Caco-2 (cell line): Measurements from ENCODE around the gene ATP6V0B. TPM values are rescaled to one million over a fixed set of nuclear protein-coding genes. Genes with fewer than 3 reads are reported as not detected.
A peak's percentile ranks its signal among the peaks of the same experiment; 100 is the strongest.

Experiments used
- BruUV-seq: library from RNA; stranded (reverse); fragments of 400-500 nt; replicated peaks from 2 replicates; lab custom pipeline; 2021; lab: Mats Ljungman, UMichigan
- CTCF ChIA-PET: fragments of 300-600 bp; sonication (Branson Sonifier 250); formaldehyde crosslinking; loops from one replicate; lab custom pipeline; 2022; ENCODE audit warnings: antibody characterized with exemption; lab: Charles Lee
- POLR2A ChIA-PET: fragments of 300-600 bp; sonication (Branson Sonifier 250); formaldehyde crosslinking; loops from one replicate; lab custom pipeline; 2022; ENCODE audit warnings: antibody characterized with exemption; lab: Charles Lee
- DNase-seq, 2 experiments: peaks; one replicate each; pipeline versions ENCODE4 v3.0.0 to v3.0.0-alpha.2; 2020 to 2022
- H3K27me3 ChIP-seq: replicated peaks from 2 replicates; pipeline ENCODE4 v1.6.0; 2011; ENCODE audit warnings: low read length; ENCODE audit not compliant: control insufficient read depth, insufficient read depth
- H3K36me3 ChIP-seq: 2 replicates; pipeline ENCODE4 v1.5.1; 2011; ENCODE audit warnings: low read length; ENCODE audit not compliant: control insufficient read depth, insufficient read depth
- H3K4me1 ChIP-seq: fragments of 250-450 bp; sonication (Bioruptor Pico); 2 replicates; pipeline ENCODE4 v1.5.1; 2020; ENCODE audit warnings: mild to moderate bottlenecking
- H3K4me3 ChIP-seq: 2 replicates; pipeline ENCODE4 v1.5.1; 2011; ENCODE audit warnings: low read depth, mild to moderate bottlenecking, control low read depth, low read length
- H3K9me3 ChIP-seq: fragments of 250-450 bp; sonication (Bioruptor Pico); 2 replicates; pipeline ENCODE4 v1.5.1; 2020; ENCODE audit warnings: mild to moderate bottlenecking, moderate library complexity
- H3K27ac Mint-ChIP-seq: one replicate; pipeline ENCODE4 v1.8.0; 2022; ENCODE audit warnings: mixed read lengths; ENCODE audit not compliant: unreplicated experiment
- H3K27me3 Mint-ChIP-seq: one replicate; pipeline ENCODE4 v1.8.0; 2022; ENCODE audit warnings: mixed read lengths; ENCODE audit not compliant: insufficient read depth, unreplicated experiment
- H3K36me3 Mint-ChIP-seq: one replicate; pipeline ENCODE4 v1.8.0; 2022; ENCODE audit warnings: mild to moderate bottlenecking, mixed read lengths; ENCODE audit not compliant: insufficient read depth, unreplicated experiment
- H3K4me1 Mint-ChIP-seq: one replicate; pipeline ENCODE4 v1.8.0; 2022; ENCODE audit warnings: low read depth, mixed read lengths; ENCODE audit not compliant: unreplicated experiment
- H3K4me3 Mint-ChIP-seq: one replicate; pipeline ENCODE4 v1.8.0; 2022; ENCODE audit warnings: mild to moderate bottlenecking, moderate library complexity, mixed read lengths; ENCODE audit not compliant: unreplicated experiment
- H3K9me3 Mint-ChIP-seq: one replicate; pipeline ENCODE4 v1.8.0; 2022; ENCODE audit warnings: mixed read lengths; ENCODE audit not compliant: unreplicated experiment
- CTCF ChIP-seq, 2 experiments: fragments of 200-600 bp in 1 of 2; IDR thresholded peaks; 1 replicate in 1 of 2; 2 replicates in 1 of 2; pipeline versions ENCODE4 v1.5.1 to v1.8.0; 2011 to 2022; ENCODE audit warnings: antibody characterized with exemption in 1 of 2, control low read depth in 1 of 2, inconsistent platforms in 1 of 2, low read depth in 1 of 2, low read length in 1 of 2, mild to moderate bottlenecking in 1 of 2, moderate library complexity in 1 of 2; ENCODE audit not compliant: insufficient read depth in 1 of 2, severe bottlenecking in 1 of 2, unreplicated experiment in 1 of 2
- intact Hi-C: fragments of 100-400 bp; cut with micrococcal nuclease; formaldehyde crosslinking; loops from one replicate; pipeline ENCODE4 v1.10.0; 2022; ENCODE audit not compliant: unreplicated experiment
- total RNA-seq: library from RNA; stranded (reverse); gene quantifications from 2 replicates; pipeline ENCODE4 v1.2.3, GENCODE V29; 2022

The ATP6V0B gene
- total RNA-seq, 1 experiment from 2014 or later: 91.2 TPM

DNA sequence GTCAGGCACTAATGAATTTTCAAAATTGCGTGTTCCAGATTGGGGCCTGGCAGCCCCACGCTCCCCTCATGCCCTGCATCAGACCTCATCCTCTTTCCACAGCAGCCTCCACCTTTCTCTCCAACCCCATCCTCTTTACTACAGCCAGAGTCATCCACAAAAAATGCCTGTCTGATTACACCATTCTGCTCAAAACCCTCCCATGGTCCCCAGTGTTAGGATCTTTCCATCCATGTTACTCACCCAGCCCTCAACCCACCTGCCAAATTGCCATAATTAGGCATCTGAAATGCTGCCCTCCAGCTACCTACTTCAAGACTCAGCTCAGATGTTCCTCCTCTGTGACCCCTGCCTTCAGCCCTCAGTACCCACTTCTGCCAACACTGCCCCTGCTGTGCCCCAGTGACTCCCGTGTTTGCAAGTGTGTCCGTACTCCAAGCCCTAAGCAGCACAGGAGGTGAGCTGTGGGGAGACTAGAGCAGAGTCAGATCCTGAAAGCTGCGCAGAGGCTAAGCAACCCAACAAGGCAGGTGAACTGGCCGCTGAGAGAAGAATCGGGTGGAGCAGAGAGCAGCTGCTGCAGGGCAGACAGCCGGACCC is 41.9 kb upstream of the ATP6V0B start:
- no peaks in the 10 kb centered on the region for H3K36me3 Mint-ChIP-seq
- POLR2A ChIA-PET: no interaction called here
- BruUV-seq: no TSS peak
- Histone ChIP-seq H3K4me3 (peak overlapping the region; percentile 37), H3K36me3 (no peaks in the 10 kb centered on the region), H3K27me3 (no peaks in the 10 kb centered on the region), H3K4me1 (peaks cover 9% of the 10 kb centered on the region), H3K9me3 (no peaks in the 10 kb centered on the region)
- H3K27ac Mint-ChIP-seq: no peak overlapping the region
- H3K4me3 Mint-ChIP-seq: peak overlapping the region; percentile 61
- TF ChIP-seq CTCF (IDR thresholded peaks at IDR 0.05; ENCODE audit: insufficient read depth in 1 of 2, low read depth in 1 of 2, low read length in 1 of 2, severe bottlenecking in 1 of 2, unreplicated experiment in 1 of 2): no peak
- DNase-seq: no peak
- no peaks in the 10 kb centered on the region for H3K27me3 Mint-ChIP-seq
- no peaks in the 10 kb centered on the region for H3K4me1 Mint-ChIP-seq
- H3K9me3 Mint-ChIP-seq: no peaks in the 10 kb centered on the region
- CTCF ChIA-PET: interaction anchor here (0.5 to 1.2 kb wide), 2 partner anchors 114 to 169 kb away, joined by 4 to 8 read pairs; no protein-coding TSS in a partner anchor
- intact Hi-C loops: no loop called here

DNA sequence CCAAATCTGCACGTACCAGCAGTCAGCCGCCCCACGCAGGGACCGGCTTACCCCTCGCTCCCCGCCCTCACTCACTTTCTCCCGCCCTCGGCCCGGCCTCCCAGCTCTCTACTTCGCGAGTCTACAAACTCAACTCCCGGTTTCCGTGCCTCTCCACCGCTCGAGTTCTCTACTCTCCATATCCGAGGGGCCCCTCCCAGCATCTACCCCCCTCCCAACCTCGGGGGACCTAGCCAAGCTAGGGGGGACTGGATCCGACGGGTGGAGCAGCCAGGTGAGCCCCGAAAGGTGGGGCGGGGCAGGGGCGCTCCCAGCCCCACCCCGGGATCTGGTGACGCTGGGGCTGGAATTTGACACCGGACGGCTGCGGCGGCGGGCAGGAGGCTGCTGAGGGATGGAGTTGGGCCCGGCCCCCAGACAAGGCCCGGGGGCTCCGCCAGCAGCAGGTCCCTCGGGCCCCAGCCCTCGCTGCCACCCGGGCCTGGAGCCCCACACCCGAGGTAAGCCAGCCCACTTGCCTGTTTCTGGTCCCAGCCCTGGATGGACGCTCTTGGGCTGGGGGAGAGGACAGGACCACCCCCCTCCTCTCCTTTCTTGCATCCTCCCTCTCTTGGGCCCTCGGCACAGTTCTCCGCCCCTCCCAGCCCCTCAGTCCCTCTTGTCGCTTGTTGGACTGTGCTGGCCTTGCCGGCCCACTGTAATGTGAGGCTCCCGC is 41.2 kb upstream of the ATP6V0B start, which contains the start of gene ARTN:
Gene ARTN (plus strand): TSS at position 416 of the 715 bp plus-strand sequence. CDS start 1,856 bp downstream, outside the sequence.
- Histone ChIP-seq H3K4me3 (peak within 1 kb of the TSS; percentile 37), H3K9me3 (no peaks in the 10 kb centered on the region), H3K27me3 (no peaks in the 10 kb centered on the region), H3K4me1 (peaks cover 9% of the 10 kb centered on the region), H3K36me3 (no peaks in the 10 kb centered on the region)
- no peaks in the 10 kb centered on the region for H3K27me3 Mint-ChIP-seq
- intact Hi-C loops: loop anchor here (1.0 kb wide), 2 partner anchors 170 to 404 kb away; no protein-coding TSS in a partner anchor
- BruUV-seq: no TSS peak
- DNase-seq: no peak
- no peak within 1 kb of the TSS for H3K27ac Mint-ChIP-seq
- H3K4me1 Mint-ChIP-seq: no peaks in the 10 kb centered on the region
- no peaks in the 10 kb centered on the region for H3K9me3 Mint-ChIP-seq
- POLR2A ChIA-PET: no interaction called here
- H3K4me3 Mint-ChIP-seq: peak within 1 kb of the TSS; percentile 61
- no peak for TF ChIP-seq CTCF (IDR thresholded peaks at IDR 0.05; ENCODE audit: insufficient read depth in 1 of 2, low read depth in 1 of 2, low read length in 1 of 2, severe bottlenecking in 1 of 2, unreplicated experiment in 1 of 2)
- no peaks in the 10 kb centered on the region for H3K36me3 Mint-ChIP-seq
- CTCF ChIA-PET: interaction anchor here (0.5 to 3.5 kb wide), 4 partner anchors 10 to 170 kb away, joined by 3 to 66 read pairs (median 6); no protein-coding TSS in a partner anchor
